CD4-positive, alpha-beta T cell treated with Interleukin-17A for 4 hours (primary cell): ENCODE results near the gene ROMO1.
A peak's percentile ranks its signal among the peaks of the same experiment; 100 is the strongest.

Experiments
- DNase-seq: peaks from one replicate; pipeline ENCODE4 v3.0.0-alpha.2; 2020; ENCODE audit warnings: mixed read lengths

Gene ROMO1

DNA sequence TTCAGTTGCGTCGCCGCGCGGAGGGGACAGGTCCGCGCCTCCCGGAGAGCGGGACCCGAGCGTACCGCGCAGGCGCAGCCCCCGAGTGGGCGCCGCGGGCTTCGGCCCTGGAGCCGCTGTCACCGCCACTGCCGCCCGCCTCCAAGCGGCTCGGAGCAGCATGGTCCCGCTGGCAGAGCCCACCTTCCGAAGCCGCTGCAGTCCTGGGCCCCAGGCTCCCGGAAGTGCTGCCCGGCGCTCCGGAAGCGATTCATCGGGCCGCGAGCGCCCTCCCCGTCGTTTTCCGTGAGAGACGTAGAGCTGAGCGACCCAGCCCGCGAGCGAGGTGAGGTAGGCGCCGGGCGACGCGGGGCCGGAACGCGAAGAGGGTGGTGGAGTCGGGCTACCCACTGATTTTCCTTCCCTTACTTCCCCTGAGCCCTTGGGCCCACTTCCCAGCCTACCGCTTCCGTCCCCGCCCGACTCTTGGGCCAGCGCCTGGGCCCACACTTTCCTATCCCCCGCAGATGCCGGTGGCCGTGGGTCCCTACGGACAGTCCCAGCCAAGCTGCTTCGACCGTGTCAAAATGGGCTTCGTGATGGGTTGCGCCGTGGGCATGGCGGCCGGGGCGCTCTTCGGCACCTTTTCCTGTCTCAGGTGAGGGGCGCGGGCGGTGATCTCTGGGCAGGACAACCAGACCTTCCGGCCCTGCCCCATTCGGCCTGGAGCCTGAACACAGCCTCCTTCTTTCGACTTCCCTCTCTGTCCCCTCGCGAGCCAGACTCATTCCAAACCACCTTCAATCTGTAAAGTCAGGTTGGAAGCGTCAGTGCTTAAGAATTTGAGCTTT lies at the start of gene ROMO1, which contains the start of gene NFS1:
Gene ROMO1, plus strand, starts transcription at position 279 of the 830 bp plus-strand sequence. Its CDS starts 228 bp downstream, at position 507.
Gene NFS1, minus strand, starts transcription at position 226 of the 830 bp plus-strand sequence. Its CDS starts 64 bp downstream, at position 162.
- peak; percentile 88 for DNase-seq

DNA sequence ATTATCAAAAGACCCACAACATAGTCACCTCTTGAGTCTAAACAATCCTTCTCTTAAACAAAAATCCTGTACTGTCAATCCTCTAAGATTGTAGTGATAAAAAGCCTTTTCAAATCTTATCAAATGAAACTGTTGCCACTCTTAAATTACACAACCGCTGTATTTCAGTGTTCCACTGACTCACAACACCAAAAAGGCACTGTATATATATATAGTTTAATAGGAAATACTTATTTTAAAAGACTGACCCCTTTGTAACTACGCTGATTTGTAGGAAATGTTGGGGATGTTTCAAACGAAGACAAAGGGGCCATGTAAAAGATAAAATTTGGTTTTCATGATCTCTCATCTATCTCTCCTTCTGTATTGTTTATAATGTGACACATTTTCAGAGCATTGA lies 48.6 kb upstream of the ROMO1 start:
- no peak for DNase-seq

DNA sequence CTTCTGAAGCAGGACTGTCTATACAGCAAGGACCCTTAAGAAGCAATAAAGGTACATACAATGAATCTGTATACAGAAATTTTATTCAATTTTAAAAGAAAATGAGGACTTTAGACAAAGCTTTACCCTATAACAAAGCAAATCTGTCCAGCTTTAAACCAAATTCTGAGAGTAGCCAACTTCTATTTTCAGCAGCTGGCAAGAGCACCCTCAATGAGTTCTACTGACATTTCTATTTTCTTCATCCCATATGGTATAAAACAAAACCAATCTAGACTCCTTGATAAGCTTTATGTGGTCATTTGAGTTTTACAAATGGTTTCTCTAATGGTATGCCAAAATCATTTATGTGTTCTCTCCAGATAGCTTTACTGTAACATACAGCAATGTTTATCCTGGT lies 47.2 kb upstream of the ROMO1 start:
- no peak for DNase-seq

DNA sequence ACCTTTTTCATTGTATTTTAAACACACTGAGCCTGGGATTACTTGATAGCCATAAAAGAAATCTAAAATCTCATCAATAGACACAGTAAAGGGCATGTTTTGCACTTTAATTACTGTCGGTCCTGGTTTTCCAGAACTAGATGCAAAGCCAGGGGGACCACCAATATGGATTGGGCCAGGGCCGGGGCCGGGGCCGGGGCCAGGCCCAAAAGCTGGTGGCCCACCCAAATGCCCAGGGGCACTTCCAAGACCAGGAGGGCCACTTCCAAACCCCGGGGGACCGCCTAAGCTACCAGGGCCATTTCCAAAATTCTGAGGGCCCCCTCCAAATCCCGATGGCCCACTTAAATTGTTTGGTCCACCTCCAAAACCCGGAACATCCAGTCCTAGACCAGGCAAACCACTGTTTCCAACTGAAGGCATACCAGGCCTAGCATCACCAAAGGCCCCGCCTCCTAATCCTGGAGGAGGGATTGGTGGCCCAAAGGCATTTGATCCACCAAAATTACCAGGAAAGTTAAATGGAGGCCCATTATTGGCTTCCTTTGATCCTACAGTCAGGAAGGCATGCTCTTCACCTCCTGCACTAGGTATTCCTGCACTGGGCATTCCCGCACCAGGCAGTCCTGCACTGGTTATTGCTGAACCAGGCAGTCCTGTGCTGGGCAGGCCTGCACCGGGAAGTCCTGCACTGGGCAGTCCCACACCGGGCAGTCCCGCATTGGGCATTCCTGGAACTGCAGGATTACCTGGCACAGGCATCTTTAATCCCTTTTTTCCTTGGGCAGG lies 46.4 kb upstream of the ROMO1 start:
- DNase-seq: no peak

DNA sequence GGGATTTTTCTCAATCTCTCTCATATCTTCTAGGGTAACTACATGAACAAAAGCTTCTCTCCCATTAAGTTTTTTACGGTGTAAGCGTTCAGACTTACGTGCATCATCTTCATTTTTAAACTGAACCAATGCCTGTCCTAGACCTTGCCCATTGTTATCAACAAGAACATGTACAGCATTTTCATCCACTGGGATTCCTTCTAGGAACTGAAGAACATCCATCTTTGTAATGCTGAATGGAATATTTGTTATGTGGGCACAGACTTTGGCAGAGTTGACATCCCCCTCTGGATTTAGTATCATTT lies 45.8 kb upstream of the ROMO1 start:
- no peak for DNase-seq

DNA sequence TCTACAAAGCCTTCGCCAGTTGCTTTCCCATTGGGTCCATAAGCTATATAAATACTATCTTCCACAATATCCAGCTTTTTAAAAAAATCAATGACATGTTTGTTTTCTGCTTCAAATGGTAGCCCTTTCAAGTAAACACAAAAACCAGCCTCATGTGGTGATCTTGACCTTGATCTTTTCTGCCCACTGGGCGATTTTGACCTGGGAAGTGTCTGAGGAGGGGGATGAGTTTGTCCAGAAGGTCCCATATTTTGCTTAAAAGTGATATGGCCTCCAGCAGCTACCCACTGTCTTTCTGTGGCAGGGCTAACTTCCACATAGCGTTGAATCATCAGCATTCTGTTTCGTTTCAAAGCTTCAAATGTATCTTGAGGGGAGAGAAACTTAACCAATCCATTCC lies 45.3 kb upstream of the ROMO1 start:
- no peak for DNase-seq

DNA sequence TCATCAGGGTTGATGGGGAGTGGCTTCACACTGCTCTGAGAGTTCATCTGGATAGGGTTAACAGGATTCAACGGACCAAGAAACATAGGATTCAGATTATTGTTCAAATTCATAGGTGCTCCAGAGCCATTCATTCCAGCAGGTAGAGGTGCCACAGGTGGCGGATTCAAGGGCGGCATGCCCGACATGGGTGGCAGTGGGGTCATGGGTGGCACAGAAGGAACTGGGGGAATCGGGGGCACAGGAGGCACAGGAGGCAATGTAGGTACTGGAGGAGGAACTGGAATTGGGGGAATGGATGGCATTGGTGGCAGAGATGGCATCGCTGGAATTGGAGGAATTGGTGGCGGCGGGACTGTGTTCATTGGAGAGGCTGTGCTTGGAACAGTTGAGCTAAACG lies 44.8 kb upstream of the ROMO1 start:
- DNase-seq: no peak

DNA sequence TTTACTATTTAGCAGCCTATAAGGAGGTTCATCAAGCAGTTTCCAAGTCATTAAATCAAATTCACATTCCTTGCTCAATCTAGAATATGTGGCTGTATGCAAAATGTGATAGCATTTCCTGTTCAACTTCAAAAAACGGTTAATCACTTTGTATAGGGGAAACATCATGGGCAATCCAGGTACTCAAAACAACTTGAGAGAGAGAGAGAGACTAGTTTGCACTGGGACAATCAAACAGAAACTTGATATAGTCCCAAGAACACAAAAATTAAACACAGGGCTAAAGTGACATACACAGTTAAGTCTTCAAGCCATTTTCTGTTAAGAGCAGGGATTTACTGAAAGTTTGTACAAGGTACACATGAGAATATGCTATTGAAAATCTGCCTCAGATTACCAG lies 41.9 kb upstream of the ROMO1 start:
- DNase-seq: no peak

DNA sequence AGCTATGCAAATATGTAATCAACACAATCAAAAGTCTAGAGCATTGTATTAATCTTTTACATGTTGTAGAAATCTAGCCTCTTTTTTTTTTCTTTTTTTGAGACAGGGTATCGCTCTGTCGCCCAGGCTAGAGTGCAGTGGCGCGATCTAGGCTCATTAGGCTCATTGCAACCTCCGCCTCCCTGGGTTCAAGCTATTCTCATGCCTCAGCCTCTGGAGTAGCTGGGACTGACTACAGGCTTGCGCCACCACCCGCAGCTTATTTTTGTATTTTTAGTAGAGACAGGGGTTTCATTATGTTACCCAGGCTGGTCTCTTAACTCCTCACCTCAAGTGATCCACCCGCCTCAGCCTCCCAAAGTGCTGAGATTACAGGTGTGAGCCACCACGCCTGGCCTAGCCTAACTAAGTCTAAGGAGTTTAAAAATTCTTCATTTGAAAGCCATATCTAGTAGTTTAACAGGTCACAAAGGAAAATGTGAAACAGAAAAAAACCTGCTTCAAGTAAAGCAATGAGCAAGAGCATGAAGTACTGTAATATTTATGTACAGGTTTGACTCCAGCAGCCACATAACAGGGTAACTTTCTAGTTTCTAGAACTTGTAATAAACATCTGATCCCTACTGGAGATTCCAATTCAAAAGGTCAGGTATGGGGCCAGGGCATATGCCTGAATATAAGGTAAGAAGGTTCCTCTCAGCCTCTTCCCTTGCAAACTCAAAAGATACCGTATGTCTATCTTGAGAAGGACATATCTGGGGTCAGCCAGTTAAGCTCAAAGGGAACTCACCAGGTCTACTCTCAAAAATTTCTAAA lies 38.9 kb upstream of the ROMO1 start:
- DNase-seq: no peak

DNA sequence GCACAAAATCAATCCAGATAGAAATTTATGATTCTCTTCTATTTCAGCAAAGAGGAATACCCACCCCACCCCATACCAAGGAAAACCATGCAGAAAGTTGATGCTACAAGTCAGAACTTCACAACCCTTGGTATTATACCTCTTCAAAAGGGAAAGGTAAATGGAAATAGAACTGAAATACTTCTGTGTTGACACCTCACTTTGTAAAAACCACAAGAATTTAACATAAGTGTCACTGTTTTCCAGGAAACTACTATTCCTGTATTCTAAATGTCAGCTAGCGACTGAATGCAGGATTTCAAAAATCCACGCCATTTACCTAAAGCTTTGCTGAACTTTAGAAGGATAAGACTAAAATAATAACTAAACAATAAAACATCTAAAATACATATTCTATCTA lies 38.2 kb upstream of the ROMO1 start:
- DNase-seq: no peak

DNA sequence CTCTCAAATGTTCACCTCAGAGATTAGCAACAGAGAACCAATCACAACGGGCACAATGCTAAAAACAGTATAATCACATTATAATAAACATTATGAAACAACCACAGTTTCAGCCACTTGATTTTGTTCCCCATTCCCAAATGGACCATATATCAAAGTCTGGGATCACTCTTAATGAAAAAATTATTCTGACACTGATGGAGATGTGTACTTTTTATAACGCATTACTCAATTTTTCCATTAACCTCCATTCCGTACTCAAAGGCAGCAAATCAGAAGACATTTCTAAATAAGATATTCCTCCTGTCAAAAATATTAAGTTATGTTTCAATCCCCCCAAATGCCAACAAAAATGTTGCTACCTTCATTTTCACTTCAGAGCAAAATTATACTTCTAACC lies 37.3 kb upstream of the ROMO1 start:
- DNase-seq: no peak

DNA sequence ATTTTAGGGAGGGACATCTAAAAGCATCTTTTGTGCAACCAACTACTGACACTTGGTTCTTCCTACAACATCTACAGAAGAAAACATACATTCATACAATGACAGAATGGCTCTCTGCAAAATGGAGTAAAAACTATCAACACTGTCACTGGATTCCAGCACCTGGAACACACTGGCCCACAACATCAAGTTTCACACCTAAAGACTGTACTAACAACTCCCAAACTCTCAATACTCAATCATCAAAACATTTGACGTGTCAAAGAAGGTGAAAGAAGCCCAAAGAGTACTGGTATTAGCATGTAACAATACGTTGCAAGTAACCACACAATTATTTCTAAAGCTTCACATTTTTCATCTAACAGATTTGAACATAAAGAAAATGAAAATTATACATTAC lies 36.7 kb upstream of the ROMO1 start:
- DNase-seq: no peak

DNA sequence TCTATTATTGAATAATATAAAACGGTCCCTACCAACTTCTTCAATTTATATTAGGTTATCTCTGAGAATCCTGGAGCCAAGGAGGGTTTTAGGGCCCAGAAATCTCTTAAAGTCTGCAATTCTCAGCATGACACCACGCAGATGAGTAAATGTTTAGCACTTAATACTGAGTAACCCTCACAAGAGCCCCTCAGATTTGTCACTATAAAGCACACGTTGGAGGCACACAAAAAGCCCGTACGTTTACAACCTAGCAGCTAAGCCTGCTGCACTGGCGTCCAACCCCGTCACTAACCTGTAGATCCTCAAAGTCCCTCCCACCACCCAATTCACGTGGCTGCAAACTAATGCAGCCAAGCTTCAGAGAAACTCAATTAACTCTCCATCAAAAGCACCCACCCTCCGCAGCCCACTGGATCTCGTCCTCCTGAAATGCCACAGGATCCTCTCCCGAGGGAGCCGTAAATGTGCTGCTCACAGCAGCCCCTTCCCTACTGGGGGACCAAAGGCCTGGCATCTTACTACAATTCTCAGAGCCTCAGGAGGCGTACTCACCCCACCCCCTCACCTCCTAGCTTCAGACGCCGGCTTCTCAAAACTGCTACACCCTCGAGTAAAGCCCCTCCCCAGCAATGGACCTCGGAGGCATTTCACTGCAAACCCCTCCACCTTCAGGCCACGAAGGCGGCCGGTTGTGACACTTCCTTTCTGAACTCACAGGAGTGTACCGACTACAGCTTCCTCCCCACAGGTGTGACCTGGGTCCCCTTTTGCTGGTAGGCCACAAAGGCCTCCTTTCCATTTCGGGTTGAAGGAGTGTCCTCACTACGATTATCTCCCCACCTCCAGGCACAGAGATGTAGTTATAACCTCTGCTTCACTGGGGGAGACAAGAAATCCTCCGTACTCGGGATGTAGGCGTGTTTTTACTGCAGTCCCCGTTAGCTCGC lies 35.4 kb upstream of the ROMO1 start:
- DNase-seq: peak; percentile 61

DNA sequence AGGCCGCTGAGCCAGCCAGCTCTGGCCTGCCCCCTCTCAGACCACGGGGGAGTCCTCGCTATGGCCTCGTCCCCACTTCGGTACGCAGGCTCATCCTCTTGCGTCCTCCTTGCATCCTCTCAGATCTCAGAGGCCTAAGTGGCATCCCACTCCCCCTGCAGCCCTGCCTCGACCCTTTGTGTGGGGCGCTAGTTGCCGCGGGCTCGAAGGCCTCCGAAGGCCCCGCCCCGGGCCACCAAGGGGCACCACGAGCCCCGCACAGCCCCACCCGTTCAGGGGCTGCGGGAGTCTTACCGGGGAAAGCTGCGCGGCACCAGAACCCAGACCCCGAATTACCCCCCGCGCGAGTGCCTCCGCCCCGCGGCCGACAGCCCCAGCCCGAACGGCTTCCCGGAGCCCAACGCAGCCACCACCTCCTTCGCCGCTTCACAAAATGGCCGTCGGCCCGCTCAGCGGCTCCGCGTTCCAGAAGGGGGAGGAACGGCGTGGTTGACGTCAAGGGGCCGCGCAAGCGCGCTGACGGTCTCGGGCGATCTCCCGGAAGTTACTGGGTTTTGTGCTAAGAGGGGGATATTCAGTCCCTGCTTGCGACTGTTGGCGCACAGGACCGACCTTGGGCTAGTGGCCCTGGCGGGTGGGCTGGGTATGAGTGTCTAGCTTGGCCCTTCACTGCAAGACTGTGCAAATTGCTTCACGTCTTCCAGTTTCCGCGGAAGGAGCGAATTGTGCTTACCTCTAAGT lies 34.6 kb upstream of the ROMO1 start, which contains the start of the genes CPNE1 and RBM12:
Gene CPNE1, minus strand, starts transcription at position 435 of the 741 bp plus-strand sequence. CDS start 31,977 bp downstream, outside the sequence.
Gene RBM12, minus strand, starts transcription at position 435 of the 741 bp plus-strand sequence. CDS start 9,578 bp downstream, outside the sequence.
- peak; percentile 93 for DNase-seq

DNA sequence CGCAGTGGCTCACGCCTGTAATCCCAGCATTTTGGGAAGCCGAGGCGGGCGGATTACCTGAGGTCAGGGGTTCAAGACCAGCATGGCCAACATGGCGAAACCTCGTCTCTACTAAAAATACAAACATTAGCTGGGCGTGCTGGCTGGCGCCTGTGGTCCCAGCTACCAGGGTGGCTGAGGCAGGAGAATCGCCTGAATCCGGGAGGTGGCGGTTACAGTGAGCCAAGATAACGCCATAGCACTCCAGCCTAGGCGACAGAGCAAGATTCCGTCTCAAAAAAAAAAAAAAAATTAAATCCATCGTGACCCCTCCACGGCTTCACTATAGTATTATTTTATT lies 33.3 kb upstream of the ROMO1 start:
- DNase-seq: no peak

DNA sequence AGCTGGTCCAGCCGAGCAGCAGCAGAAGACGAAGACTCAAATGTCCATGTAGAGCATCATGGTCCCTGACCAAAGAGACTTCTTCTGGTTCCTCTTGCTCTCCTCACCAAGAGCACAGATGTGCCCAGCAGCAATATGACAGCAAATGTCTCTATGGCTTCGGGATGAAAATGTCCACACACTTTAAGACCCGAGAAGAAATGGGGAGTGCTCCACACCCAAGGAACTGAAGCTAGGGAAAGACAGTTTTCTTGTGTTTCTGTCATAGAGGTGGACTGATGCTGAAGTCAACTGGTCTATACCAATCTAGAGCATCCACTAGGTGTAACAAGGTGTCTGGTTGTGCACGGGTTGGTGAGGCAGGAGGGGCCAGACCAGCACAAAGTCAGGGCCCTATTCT lies 30.0 kb upstream of the ROMO1 start:
- DNase-seq: no peak

DNA sequence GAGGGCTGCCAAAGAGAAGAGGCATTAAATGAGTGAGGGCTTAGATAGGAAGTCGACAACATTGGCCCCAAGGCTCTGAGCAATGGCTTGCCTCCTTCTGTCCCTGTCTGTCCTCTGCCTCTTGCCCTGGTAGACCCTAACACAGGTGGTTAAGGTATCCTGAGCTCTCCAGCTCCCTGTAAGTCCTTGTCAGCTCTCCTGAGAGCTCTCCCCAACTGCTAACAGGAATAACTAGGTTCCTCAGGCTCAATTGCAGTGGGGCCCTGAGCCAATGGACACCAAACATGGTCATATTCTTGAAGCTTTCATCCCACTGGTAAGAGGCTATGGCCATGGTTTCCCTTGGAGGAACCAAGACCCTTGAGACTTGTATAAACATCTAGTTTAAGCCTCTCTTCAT lies 29.5 kb upstream of the ROMO1 start:
- DNase-seq: no peak

DNA sequence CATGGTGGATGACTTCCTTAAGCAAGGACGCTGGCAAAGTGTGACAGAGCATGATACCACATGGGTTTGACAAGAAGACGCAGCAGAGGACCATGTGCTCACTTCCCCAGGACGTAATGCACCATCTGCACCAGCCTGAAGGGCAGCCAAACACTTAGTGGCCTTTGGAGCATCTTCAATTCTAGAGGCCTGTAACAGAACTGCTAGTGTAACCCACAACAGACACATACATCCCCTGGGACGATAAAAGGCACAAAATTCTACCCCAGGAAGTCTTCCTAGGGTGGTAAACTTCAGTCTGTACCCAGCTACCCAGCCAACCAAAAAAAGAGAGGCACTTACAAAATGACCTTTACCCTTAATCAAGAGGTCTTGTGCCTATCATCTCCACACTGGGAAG lies 25.3 kb upstream of the ROMO1 start:
- no peak for DNase-seq

DNA sequence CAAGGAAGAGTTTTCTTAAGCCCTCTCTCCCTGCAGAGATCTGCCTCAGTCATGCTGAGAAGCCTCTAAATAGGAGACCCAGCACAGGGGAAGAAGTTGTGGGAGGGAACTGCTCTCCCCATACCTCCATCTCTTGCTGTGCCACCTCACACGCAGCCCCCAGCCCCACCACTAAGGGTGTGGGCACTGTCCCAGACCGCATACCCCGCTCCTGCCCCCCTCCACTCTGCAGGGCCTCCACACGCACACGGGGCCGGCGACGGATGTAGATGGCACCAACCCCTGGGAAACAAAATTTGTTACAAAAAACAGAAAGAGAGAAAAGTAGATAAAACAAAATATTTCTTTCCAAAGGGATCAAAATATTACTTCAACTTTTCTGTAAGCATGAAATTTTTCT lies 24.3 kb upstream of the ROMO1 start:
- no peak for DNase-seq

DNA sequence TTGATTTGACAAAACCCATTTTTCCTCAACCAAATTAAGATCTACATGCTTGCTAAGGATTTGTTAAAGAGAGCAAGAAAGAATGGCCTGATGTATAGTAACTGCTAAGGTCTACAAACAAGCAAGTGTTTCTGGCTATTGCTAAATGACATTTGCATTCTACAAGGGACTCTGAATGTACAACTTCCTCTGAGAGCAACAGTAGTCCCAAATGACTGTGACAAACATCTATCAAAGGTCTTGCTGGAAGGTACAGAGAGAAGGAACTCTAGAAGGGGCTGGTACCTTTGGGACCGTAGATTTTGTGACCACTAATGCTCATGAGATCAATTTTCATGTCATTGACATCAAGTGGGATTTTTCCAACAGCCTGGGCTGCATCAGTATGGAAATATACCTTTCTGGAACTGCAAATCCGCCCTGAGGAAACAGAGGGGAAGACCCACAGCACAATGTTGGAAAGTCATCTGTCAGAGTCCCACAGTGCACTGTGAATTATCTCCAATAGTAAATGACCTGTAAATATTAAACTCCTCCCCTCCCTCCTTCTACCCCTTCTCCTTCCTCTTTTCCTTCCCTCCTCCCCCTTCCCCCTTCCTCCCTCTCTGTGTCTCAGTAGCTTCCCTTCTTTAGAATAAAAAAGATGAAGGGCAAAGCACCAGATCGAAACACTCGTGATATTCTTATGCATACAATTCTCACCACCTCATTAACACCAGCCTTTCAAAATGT lies 18.6 kb upstream of the ROMO1 start:
- no peak for DNase-seq

DNA sequence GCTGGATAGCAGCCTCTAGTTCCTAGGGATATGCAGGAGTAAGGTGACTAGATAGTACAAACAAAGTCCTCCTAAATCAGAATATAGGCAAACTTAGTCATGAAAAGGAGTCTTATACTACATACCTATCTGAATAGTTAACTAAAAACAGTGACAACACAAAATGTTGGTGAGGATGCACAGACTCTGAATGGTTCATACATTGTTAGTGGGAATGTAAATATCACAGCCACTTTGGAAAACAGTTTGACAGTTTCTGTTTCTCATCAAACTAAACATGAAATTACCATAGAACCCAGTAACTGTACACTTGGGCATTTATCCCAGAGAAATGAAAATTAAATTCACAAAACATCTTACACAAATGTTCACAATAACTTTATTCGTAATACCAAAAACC lies 17.2 kb upstream of the ROMO1 start:
- DNase-seq: no peak
